Endothelial cell of umbilical vein (primary cell): ENCODE results near the gene GABPA. TPM values are rescaled to one million over a fixed set of nuclear protein-coding genes. Genes with fewer than 3 reads are reported as not detected.

Experiments
- BruUV-seq: library from RNA; stranded (reverse); fragments of 400-500 nt; replicated peaks from 2 replicates; lab custom pipeline; 2021; lab: Mats Ljungman, UMichigan
- CTCF ChIA-PET: fragments of 300-600, 350-600 bp; sonication (Branson Sonifier 250); formaldehyde crosslinking; loops from one replicate; lab custom pipeline; 2021; ENCODE audit warnings: antibody characterized with exemption, inconsistent platforms; lab: Charles Lee
- POLR2A ChIA-PET: fragments of 300-600, 350-600 bp; sonication (Branson Sonifier 250); formaldehyde crosslinking; loops from one replicate; lab custom pipeline; 2021; ENCODE audit warnings: antibody characterized with exemption, inconsistent platforms; lab: Charles Lee
- DNase-seq: peaks from one replicate; pipeline ENCODE4 v3.0.0-alpha.2; 2011; ENCODE audit warnings: low read depth, low spot score
- FAIRE-seq: peaks from 2 replicates; lab custom pipeline; 2011; peaks lifted over from hg19 to GRCh38; lab: Jason Lieb, UNC
- H2AFZ ChIP-seq: 2 replicates; pipeline ENCODE4 v1.6.0; 2012; ENCODE audit warnings: low read depth, low read length, control low read depth, inconsistent platforms
- H3K27ac ChIP-seq: 2 replicates; pipeline ENCODE4 v1.5.1; 2011; ENCODE audit warnings: low read depth, mild to moderate bottlenecking, control low read depth, low read length, moderate library complexity; ENCODE audit not compliant: insufficient read depth
- H3K27me3 ChIP-seq, 2 experiments: 2 replicates each; pipeline versions ENCODE4 v1.6.0 to v1.6.1; 2011; ENCODE audit warnings: low read length in 2 of 2, mixed read lengths in 1 of 2; ENCODE audit not compliant: control insufficient read depth in 2 of 2, insufficient read depth in 2 of 2
- H3K36me3 ChIP-seq, 2 experiments: 2 replicates in 1 of 2; 3 replicates in 1 of 2; pipeline ENCODE4 v1.5.1; 2011; ENCODE audit warnings: low read length in 2 of 2, mild to moderate bottlenecking in 1 of 2, moderate library complexity in 1 of 2; ENCODE audit not compliant: control insufficient read depth in 2 of 2, insufficient read depth in 2 of 2; ENCODE audit errors: extremely low read depth in 1 of 2
- H3K4me1 ChIP-seq: 3 replicates; pipeline ENCODE4 v1.5.1; 2011; ENCODE audit warnings: mild to moderate bottlenecking, low read length; ENCODE audit not compliant: control insufficient read depth, insufficient read depth; ENCODE audit errors: extremely low read depth
- H3K4me2 ChIP-seq: 2 replicates; pipeline ENCODE4 v1.6.1; 2011; ENCODE audit warnings: low read length, control low read depth, mixed read lengths; ENCODE audit not compliant: insufficient read depth
- H3K4me3 ChIP-seq, 3 experiments: fragments of 200-600 bp in 1 of 3; sonication (generic), shearing (Covaris generic) in 1 of 3; replicated peaks in 1 of 3; 2 replicates each; pipeline ENCODE4 v1.5.1; 2011 to 2016; ENCODE audit warnings: control low read depth in 3 of 3, low read length in 3 of 3, mild to moderate bottlenecking in 2 of 3, inconsistent platforms in 1 of 3, low read depth in 1 of 3, moderate library complexity in 1 of 3; ENCODE audit not compliant: insufficient read depth in 1 of 3
- H3K79me2 ChIP-seq: 2 replicates; pipeline ENCODE4 v1.6.0; 2012; ENCODE audit warnings: low read length, inconsistent platforms; ENCODE audit not compliant: control insufficient read depth, insufficient read depth
- H3K9ac ChIP-seq: replicated peaks from 2 replicates; pipeline ENCODE3; 2011; ENCODE audit warnings: low read length, control low read depth; ENCODE audit not compliant: insufficient read depth; ENCODE audit errors: extremely low read depth
- H3K9me1 ChIP-seq: replicated peaks from 3 replicates; pipeline ENCODE4 v1.6.0; 2011; ENCODE audit warnings: mild to moderate bottlenecking, low read length; ENCODE audit not compliant: control insufficient read depth, insufficient read depth; ENCODE audit errors: extremely low read depth
- H3K9me3 ChIP-seq: replicated peaks from 2 replicates; pipeline ENCODE4 v1.5.1; 2012; ENCODE audit warnings: low read length, inconsistent platforms; ENCODE audit not compliant: control insufficient read depth, insufficient read depth
- H4K20me1 ChIP-seq: replicated peaks from 2 replicates; pipeline ENCODE3; 2011; ENCODE audit warnings: mild to moderate bottlenecking, low read length; ENCODE audit not compliant: control insufficient read depth, insufficient read depth; ENCODE audit errors: extremely low read depth
- CTCF ChIP-seq, 2 donors: IDR thresholded peaks; 1 replicate in 1 of 2; 2 replicates in 1 of 2; pipeline ENCODE4 v1.5.1; 2011; ENCODE audit warnings: low read length in 2 of 2, mild to moderate bottlenecking in 2 of 2, moderate library complexity in 2 of 2, control low read depth in 1 of 2, inconsistent platforms in 1 of 2, low read depth in 1 of 2; ENCODE audit not compliant: insufficient read depth in 1 of 2; ENCODE audit errors: extremely low read depth in 1 of 2
- EZH2 ChIP-seq: IDR thresholded peaks from 2 replicates; pipeline ENCODE4 v1.6.1; 2012; ENCODE audit warnings: borderline replicate concordance, low read depth, mild to moderate bottlenecking, moderate library complexity, low read length, inconsistent platforms; ENCODE audit not compliant: severe bottlenecking
- FOS ChIP-seq: IDR thresholded peaks from 2 replicates; pipeline ENCODE4 v1.6.1; 2011; ENCODE audit warnings: mild to moderate bottlenecking, low read length, moderate library complexity, borderline replicate concordance; ENCODE audit not compliant: insufficient read depth
- GATA2 ChIP-seq: IDR thresholded peaks from 2 replicates; pipeline ENCODE4 v1.7.0; 2011; ENCODE audit warnings: low read depth, mild to moderate bottlenecking, moderate library complexity, mixed read lengths, low read length; ENCODE audit not compliant: insufficient read length, insufficient read depth
- JUN ChIP-seq: IDR thresholded peaks from 2 replicates; pipeline ENCODE4 v1.6.1; 2011; ENCODE audit warnings: borderline replicate concordance, low read depth; ENCODE audit not compliant: insufficient read length, insufficient read depth
- MAX ChIP-seq: IDR thresholded peaks from 2 replicates; pipeline ENCODE4 v1.6.1; 2011; ENCODE audit not compliant: insufficient read depth, insufficient read length
- POLR2A ChIP-seq: IDR thresholded peaks from 2 replicates; pipeline ENCODE4 v1.6.1; 2012; ENCODE audit warnings: low read depth, mild to moderate bottlenecking, control low read depth, low read length
- POLR2AphosphoS5 ChIP-seq: IDR thresholded peaks from 2 replicates; pipeline ENCODE4 v1.6.1; 2012; ENCODE audit warnings: low read depth, mild to moderate bottlenecking, control low read depth, low read length, moderate library complexity; ENCODE audit not compliant: insufficient read depth
- dilution Hi-C: fragments of 300-500 bp; cut with MboI; formaldehyde crosslinking; loops from one replicate; pipeline ENCODE4 v1.15.0; 2019; ENCODE audit warnings: low sequenced_read_pairs; ENCODE audit not compliant: extremely low pct_ligation_motif_present
- intact Hi-C: fragments of 100-400 bp; cut with micrococcal nuclease; formaldehyde crosslinking; loops from one replicate; pipeline ENCODE4 v1.10.0; 2022
- polyA plus RNA-seq, 4 experiments: library from polyadenylated mRNA; depleted of rRNA in 3 of 4; stranded (reverse) in 3 of 4; unstranded in 1 of 4; fragments of >200 nt; gene quantifications; 2 replicates each; pipeline versions ENCODE4 v1.2.1 to v1.2.3, GENCODE V29; 2011 to 2012; ENCODE audit warnings: missing spikeins in 1 of 4
- total RNA-seq: library from RNA; stranded (reverse); gene quantifications from 2 replicates; pipeline ENCODE4 v1.2.3, GENCODE V29; 2021

GABPA gene
- total and polyA plus RNA-seq, 2 donors (not counting 3 experiments of a cell fraction or from before 2014, with no cell fraction given), result 5.8 to 21.0 TPM

GRCh38 chr21:25807191-25807590, 72.4 kb downstream of the GABPA start:
- Histone ChIP-seq H3K36me3 (no peaks in the 10 kb centered on the region), H3K4me3 (no peak overlapping the region), H2AFZ (no peak overlapping the region), H3K9me1 (no peaks in the 10 kb centered on the region), H4K20me1 (no peaks in the 10 kb centered on the region), H3K9me3 (no peaks in the 10 kb centered on the region), H3K79me2 (no peaks in the 10 kb centered on the region), H3K27ac (no peak overlapping the region), H3K27me3 (peaks cover 0 to 7% of the 10 kb centered on the region in 2 experiments), H3K9ac (no peak overlapping the region), H3K4me2 (no peak overlapping the region), H3K4me1 (no peaks in the 10 kb centered on the region)
- ChIA-PET CTCF (interaction anchor here (0.6 to 1.4 kb wide), 3 partner anchors 9 to 13 kb away, joined by 3 to 4 read pairs (median 3); no protein-coding TSS in a partner anchor), POLR2A (no interaction called here)
- dilution Hi-C loops (no loop called here), intact Hi-C loops (no loop called here)
- DNase-seq (no peak), FAIRE-seq (no peak)
- BruUV-seq, result no TSS peak
- TF ChIP-seq POLR2A (no peak), MAX (no peak), EZH2 (no peak), FOS (no peak), GATA2 (no peak), CTCF (IDR thresholded peaks at IDR 0.05; ENCODE audit: extremely low read depth in 1 of 2, insufficient read depth in 1 of 2, low read depth in 1 of 2, low read length in 2 of 2) (no peak), POLR2AphosphoS5 (no peak), JUN (no peak)
